ENCODE results near the gene EXOC3L4.

EXOC3L4 gene

GRCh38 chr14:103088921-103089320 is 5.6 kb upstream of the EXOC3L4 start:
- Histone ChIP-seq H3K27ac (no peak overlapping the region), H3K27me3 (replicated peaks) (peaks cover 12% of the 10 kb centered on the region), H3K4me3 (ENCODE audit: low read depth, low read length) (no peak overlapping the region), H3K36me3 (replicated peaks) (no peaks in the 10 kb centered on the region)
- in situ Hi-C loops (cut with HindIII; ENCODE audit: low pct_ligation_motif_present, low sequenced_read_pairs) = no loop called here
- no peak for TF ChIP-seq CTCF (IDR thresholded peaks at IDR 0.05; ENCODE audit: low read depth, low read length, missing control alignments)
- DNase-seq = no peak

GRCh38 chr14:103089386-103090335 is 4.9 kb upstream of the EXOC3L4 start:
- DNase-seq = no peak
- TF ChIP-seq CTCF (IDR thresholded peaks at IDR 0.05; ENCODE audit: low read depth, low read length, missing control alignments) = no peak
- Histone ChIP-seq H3K36me3 (replicated peaks) (no peaks in the 10 kb centered on the region), H3K4me3 (ENCODE audit: low read depth, low read length) (no peak overlapping the region), H3K27me3 (replicated peaks) (peaks cover 6% of the 10 kb centered on the region), H3K27ac (no peak overlapping the region)
- in situ Hi-C loops (cut with HindIII; ENCODE audit: low pct_ligation_motif_present, low sequenced_read_pairs) = no loop called here

- TF ChIP-seq CTCF (IDR thresholded peaks at IDR 0.05; ENCODE audit: low read depth, low read length, missing control alignments) = no peak
- in situ Hi-C loops (cut with HindIII; ENCODE audit: low pct_ligation_motif_present, low sequenced_read_pairs) = no loop called here
- Histone ChIP-seq H3K4me3 (ENCODE audit: low read depth, low read length) (no peak overlapping the region), H3K27me3 (replicated peaks) (no peaks in the 10 kb centered on the region), H3K36me3 (replicated peaks) (no peaks in the 10 kb centered on the region), H3K27ac (no peak overlapping the region)
- no peak for DNase-seq
Measured at GRCh38 chr14:103090481-103091020, 4.0 kb upstream of the EXOC3L4 start.

- in situ Hi-C loops (cut with HindIII; ENCODE audit: low pct_ligation_motif_present, low sequenced_read_pairs) = no loop called here
- Histone ChIP-seq H3K27ac (no peak overlapping the region), H3K36me3 (replicated peaks) (no peaks in the 10 kb centered on the region), H3K27me3 (replicated peaks) (no peaks in the 10 kb centered on the region), H3K4me3 (ENCODE audit: low read depth, low read length) (peak overlapping the region; percentile 27)
- peak; percentile 52 for TF ChIP-seq CTCF (IDR thresholded peaks at IDR 0.05; ENCODE audit: low read depth, low read length, missing control alignments)
- no peak for DNase-seq
Measured at GRCh38 chr14:103091041-103091882, 3.3 kb upstream of the EXOC3L4 start.

- H3K27me3 ChIP-seq (replicated peaks) = no peaks in the 10 kb centered on the region
- no peak overlapping the region for H3K27ac ChIP-seq
- DNase-seq = no peak
- peak overlapping the region; percentile 27 for H3K4me3 ChIP-seq (ENCODE audit: low read depth, low read length)
- in situ Hi-C loops (cut with HindIII; ENCODE audit: low pct_ligation_motif_present, low sequenced_read_pairs) = no loop called here
- TF ChIP-seq CTCF (IDR thresholded peaks at IDR 0.05; ENCODE audit: low read depth, low read length, missing control alignments) = no peak
- no peaks in the 10 kb centered on the region for H3K36me3 ChIP-seq (replicated peaks)
Measured at GRCh38 chr14:103091883-103092222, 2.7 kb upstream of the EXOC3L4 start.

Data from brain microvascular endothelial cell (primary cell).